CD4-positive, alpha-beta T cell treated with Interleukin-10 for 1 hour (primary cell): ENCODE data around the gene RAB1B.
"Not testable (repeated sequence)": the region's sequence is repeated elsewhere in the genome, so short reads cannot be mapped to it uniquely, and the experiment has no call there.

Source experiments
- DNase-seq: peaks from one replicate; pipeline ENCODE4 v3.0.0-alpha.2; 2020

RAB1B gene

DNA sequence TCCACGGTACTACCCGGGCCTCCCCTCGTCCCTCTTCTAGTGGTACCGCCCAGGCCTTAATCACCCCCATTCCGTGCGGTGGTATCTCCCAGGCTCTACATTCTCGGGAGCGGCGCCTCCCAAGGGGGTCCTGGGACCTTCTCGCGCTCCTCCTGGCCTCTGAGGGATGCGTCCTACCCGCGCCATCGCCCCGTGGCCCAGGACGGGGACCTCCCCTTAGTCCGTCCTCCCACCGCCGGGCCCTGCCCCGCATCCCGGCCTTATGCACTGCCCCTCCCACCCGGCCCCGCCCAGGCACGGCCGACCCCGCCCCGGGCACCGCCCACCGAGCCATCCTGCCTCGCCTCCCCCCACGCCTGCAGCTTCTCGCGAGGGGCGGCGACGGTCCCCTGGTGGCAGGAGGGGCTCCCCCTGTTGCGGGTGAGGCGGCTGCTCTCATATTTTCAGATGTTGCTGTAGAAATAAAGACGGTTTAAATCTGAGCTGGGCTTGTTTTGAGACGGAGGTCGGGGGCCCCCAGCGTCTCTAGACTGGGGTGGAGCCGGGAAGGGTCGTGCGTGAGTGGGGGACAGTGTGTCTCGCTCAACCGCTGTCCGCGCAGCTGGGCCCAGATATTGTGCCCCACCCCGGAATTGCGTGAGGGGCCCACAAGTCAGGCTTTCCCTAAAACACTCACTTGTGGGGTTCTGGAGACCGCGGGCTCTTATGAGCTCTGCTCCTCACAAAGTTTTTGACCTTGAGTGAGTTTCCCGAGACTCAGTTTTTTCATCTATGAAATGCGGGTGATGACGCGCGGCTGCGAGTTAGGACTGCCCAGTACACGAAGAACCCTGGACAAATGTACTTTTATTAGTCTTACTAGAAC is 828 bp upstream of the RAB1B start:
- peak; percentile 90 for DNase-seq

DNA sequence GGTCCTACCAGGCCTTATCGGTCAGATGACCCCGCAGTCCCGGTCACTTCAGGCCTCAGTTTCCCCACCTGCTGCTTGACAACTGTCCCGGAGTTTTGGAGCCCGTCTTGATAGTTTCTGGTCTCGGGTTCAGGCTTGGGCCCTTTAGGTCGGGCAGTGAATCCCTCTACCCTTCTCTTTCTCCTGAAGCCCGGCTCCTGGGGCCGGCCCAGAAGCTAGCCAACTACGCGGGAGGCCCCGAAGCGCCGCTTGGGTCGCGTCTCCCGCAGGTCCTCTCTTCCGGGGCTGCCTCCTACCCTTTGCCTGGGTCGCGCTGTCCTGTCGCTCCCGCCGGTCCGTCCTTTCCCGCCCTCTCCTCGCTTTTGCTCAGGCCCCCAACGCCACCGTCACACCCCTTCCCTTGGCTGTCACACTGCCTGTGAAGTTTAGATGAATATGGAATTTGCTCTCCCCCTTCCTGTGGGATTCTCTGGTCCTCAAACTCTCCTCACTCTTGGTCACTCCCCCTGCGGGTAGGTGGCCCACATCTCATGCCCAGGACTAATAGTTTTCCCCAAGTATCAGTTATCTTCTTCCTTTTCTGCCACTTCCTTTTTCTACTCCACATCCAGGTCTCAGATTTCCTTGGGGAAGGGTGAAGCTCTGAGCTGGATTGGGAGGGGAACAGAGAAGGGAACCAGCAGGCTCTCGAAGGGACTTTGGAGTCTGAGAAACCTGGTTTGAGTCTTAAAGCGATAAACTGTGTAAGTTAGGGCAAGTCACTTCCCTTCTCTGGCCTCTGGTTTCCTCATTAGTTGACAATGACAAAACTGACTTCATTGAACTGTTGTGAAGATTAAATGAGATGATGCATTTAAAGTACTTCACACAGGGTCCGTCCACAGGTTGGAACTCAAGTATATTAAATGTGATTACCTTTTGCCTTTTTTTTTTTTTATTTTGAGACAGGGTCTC is 790 bp downstream of the RAB1B start:
- DNase-seq = no peak

DNA sequence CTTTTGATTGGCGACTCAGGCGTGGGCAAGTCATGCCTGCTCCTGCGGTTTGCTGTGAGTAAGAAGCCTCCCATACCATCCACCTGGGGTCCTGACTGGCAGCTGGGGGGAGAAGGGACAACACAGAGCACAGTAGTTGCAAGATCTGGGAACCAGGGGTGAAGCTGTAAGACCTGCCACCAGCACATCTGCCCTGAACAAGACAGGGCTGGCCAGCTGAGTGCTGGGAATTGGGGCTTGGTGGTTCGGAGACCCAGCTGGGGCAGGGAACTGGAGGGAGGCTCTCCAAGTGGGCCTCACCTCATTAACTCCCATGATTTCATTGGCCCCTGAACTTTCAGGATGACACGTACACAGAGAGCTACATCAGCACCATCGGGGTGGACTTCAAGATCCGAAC is 3.4 kb downstream of the RAB1B start:
- DNase-seq = no peak

DNA sequence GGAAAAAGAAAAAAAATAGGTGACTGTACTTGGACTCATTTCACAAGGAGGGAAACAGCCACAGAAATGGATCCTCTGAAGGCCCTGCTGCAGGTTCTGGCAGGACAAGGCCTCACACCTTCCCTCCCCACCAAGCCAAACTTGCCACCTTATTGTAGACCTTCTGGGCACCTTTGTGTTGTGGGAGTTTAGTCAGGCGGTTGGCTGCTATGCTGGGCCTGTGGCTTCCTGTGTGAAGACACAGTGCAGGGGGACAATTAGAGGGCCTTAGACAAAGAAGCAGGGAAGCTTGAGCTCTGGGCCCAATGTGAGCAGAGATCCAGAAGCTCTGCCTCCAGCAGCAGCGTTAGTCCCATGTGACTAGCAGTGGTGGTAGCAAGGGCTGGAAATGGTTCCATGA is 4.2 kb downstream of the RAB1B start:
- peak; percentile 55 for DNase-seq

GRCh38 chr11:66274219-66274618 is 5.8 kb downstream of the RAB1B start:
- DNase-seq = no peak

GRCh38 chr11:66275396-66275795 is 7.0 kb downstream of the RAB1B start:
- DNase-seq = no peak

DNA sequence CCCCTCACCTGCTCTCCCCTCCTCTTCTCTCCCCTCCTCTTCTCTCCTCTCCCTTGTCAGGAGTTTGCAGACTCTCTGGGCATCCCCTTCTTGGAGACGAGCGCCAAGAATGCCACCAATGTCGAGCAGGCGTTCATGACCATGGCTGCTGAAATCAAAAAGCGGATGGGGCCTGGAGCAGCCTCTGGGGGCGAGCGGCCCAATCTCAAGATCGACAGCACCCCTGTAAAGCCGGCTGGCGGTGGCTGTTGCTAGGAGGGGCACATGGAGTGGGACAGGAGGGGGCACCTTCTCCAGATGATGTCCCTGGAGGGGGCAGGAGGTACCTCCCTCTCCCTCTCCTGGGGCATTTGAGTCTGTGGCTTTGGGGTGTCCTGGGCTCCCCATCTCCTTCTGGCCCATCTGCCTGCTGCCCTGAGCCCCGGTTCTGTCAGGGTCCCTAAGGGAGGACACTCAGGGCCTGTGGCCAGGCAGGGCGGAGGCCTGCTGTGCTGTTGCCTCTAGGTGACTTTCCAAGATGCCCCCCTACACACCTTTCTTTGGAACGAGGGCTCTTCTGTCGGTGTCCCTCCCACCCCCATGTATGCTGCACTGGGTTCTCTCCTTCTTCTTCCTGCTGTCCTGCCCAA is 7.7 kb downstream of the RAB1B start:
- no peak for DNase-seq

- not testable (repeated sequence) for DNase-seq
Measured at GRCh38 chr11:66276619-66277018, 8.2 kb downstream of the RAB1B start.

- not testable (repeated sequence) for DNase-seq
Measured at GRCh38 chr11:66277064-66277463, 8.6 kb downstream of the RAB1B start.

GRCh38 chr11:66277471-66278362 is 9.3 kb downstream of the RAB1B start, which contains the start of gene CNIH2:
Gene CNIH2 (plus strand): TSS chr11:66278175. CDS start chr11:66278457, 282 bp downstream.
- peak; percentile 57 for DNase-seq

DNA sequence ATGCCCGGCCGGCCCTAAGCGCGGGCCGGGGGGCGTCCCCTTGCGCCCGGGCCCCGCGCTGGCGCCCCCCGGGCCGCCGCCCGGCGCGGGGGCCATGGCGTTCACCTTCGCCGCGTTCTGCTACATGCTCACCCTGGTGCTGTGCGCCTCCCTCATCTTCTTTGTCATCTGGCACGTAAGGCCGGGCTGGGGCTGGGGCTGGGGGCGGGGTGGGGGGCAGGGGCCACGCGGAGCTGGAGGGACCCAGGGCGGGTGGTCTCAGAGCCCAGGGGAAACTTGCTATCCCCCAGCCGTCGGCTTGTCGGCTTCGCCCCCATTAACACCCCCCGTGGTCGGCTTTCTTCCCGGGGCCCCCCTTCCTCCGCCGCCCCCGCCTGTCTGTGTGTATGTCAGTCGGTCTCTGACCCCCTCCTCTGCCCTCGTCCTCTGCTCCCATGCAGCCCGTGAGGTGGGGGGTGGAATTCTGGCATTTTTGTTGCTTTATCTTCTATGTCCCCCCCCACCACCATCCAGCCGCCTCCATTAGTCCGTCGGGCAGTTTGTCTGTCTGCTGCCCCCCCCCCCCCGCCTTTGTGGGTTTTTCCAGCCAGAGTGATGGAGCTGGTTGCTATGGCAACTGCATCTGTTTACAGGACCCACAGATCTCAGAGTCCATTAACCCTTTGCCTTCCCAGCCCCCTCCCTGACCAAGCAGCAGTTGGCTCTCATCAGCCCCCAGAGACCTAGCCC is 10.1 kb downstream of the RAB1B start:
- DNase-seq = peak; percentile 68

DNA sequence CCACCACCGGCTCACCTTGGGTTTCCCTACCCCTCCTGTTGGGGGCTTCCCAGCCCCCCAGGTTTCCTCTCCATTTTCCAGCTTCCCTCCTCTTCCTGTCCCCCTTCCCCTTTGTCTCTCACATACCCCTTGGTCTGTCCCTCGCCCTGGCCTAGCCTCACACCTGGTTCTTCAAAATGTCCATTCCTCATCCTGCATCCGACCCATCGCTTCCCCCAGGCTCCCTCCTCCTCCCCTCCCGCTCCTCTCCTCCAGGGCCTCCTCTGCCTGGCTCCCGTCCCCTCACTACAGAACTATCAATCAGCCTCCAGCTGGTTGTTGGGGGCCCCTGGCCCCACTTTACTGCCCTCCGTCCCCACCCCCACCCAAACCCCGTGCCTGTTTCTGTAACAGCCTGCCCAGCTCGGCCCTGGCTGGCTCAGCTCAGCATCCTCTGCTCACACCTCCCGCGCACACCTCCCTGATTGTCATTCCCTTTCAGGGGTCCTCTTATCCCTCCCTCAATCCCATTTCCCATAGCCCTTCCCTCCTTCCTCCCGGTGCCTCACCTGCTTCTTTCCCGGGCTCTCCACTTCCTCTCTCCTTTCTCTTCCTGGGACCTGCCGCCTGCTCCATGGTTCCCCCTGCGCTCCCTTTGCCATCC is 10.8 kb downstream of the RAB1B start:
- no peak for DNase-seq

GRCh38 chr11:66280428-66280827 is 12.0 kb downstream of the RAB1B start:
- DNase-seq = no peak

GRCh38 chr11:66281001-66281400 is 12.6 kb downstream of the RAB1B start:
- no peak for DNase-seq

GRCh38 chr11:66281776-66282467 is 13.5 kb downstream of the RAB1B start:
- no peak for DNase-seq

GRCh38 chr11:66282468-66283455 is 14.3 kb downstream of the RAB1B start:
- peak; percentile 99 for DNase-seq

DNA sequence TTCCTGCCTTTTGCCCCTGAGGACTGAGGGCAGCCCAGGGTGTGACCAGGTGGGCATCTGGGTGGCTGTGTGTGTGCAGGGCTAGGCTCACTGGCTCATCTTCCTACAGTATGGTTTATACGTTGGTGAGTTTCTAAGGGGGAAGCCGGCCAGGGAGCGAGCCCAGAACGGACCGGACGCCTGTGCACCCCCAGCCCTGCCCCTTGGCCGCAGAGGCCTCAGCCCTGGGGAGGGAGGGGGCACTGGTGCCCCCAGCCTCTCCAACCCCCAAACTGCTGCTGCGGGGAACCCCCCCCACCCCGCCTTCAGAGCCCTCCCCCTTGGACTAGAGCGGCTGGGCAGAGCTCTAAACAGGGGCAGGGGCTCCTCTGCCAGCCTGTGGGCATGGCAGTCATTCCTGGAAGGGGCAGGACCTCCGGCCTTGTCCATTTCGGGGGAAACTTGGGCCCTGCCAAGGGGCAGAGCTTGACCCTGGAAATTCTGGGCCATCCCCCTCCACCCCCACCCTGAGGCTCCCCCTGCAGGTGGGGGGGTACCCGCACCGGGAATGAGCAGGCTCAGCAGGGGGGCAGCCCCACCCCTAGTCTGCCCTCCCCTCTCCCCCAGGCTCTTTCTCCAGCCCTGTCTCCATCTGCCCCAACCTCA is 15.1 kb downstream of the RAB1B start:
- no peak for DNase-seq

DNA sequence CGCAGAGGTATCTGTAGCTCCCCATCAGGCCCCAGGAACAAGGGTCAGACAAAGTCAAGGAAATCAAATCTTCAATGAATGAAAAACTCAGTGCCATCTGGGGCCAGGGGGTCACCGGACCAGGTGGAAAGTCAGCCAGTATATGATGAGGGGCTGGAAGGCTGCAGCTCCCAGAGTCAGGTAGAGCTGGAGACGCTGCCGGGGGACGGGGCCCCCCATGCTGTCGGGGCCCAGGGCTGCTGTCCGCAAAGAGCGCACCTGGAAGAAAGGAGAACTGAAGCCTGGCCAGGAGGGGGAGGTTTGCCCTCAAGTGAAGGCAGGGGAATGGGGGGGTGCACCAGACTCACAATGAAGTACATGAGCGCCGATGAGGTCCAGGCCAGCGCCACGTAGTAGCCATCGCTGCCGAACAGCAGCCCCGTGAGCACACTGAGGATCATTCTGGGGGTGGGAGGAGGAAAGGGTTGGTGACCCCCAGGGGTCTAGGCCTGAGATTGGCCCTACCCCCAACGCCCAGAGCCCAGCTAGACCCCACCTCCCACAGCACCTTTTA is 16.2 kb downstream of the RAB1B start:
- DNase-seq = no peak
